Bronchial epithelial cell (primary cell): ENCODE data around the gene CDK14. TPM values are rescaled to one million over a fixed set of nuclear protein-coding genes. Genes with fewer than 3 reads are reported as not detected.

Experiments
- DNase-seq: peaks from one replicate; pipeline ENCODE4 v3.0.0-alpha.2; 2010; ENCODE audit warnings: low read depth
- FAIRE-seq: peaks from 2 replicates; lab custom pipeline; 2011; peaks lifted over from hg19 to GRCh38; lab: Jason Lieb, UNC
- H3K27me3 ChIP-seq: 2 replicates; pipeline ENCODE4 v1.5.1; 2011; ENCODE audit warnings: low read length; ENCODE audit not compliant: control insufficient read depth, insufficient read depth
- H3K36me3 ChIP-seq: 2 replicates; pipeline ENCODE4 v1.5.1; 2011; ENCODE audit warnings: low read length; ENCODE audit not compliant: control insufficient read depth, insufficient read depth
- H3K4me3 ChIP-seq: 2 replicates; pipeline ENCODE4 v1.5.1; 2011; ENCODE audit warnings: mild to moderate bottlenecking, low read depth, low read length, control low read depth
- CTCF ChIP-seq: IDR thresholded peaks from 2 replicates; pipeline ENCODE4 v1.5.1; 2011; ENCODE audit warnings: mild to moderate bottlenecking, moderate library complexity, low read length, control low read depth, inconsistent platforms; ENCODE audit not compliant: insufficient read depth, severe bottlenecking
- total RNA-seq: library from RNA; depleted of rRNA; stranded (reverse); fragments of >200 nt; gene quantifications from 2 replicates; pipeline ENCODE4 v1.2.1, GENCODE V29; 2014

Gene CDK14
- total RNA-seq, 1 donor from 2014 or later = 8.7 TPM

- DNase-seq (no peak), FAIRE-seq (no peak)
- no peaks in the 10 kb centered on the region for H3K27me3 ChIP-seq
- TF ChIP-seq CTCF = no peak
- H3K36me3 ChIP-seq = no peaks in the 10 kb centered on the region
- no peak overlapping the region for H3K4me3 ChIP-seq
Observed at GRCh38 chr7:91157579-91158320, 561.6 kb downstream of the CDK14 start.

GRCh38 chr7:91162436-91162835 lies 566.3 kb downstream of the CDK14 start:
- no peak overlapping the region for H3K4me3 ChIP-seq
- H3K36me3 ChIP-seq = no peaks in the 10 kb centered on the region
- TF ChIP-seq CTCF = no peak
- no peaks in the 10 kb centered on the region for H3K27me3 ChIP-seq
- DNase-seq (no peak), FAIRE-seq (no peak)

GRCh38 chr7:91164506-91164905 lies 568.4 kb downstream of the CDK14 start:
- no peaks in the 10 kb centered on the region for H3K36me3 ChIP-seq
- H3K4me3 ChIP-seq = no peak overlapping the region
- TF ChIP-seq CTCF = no peak
- H3K27me3 ChIP-seq = no peaks in the 10 kb centered on the region
- FAIRE-seq = no peak
- DNase-seq = no peak

GRCh38 chr7:91165006-91165845 lies 569.1 kb downstream of the CDK14 start:
- no peak for TF ChIP-seq CTCF
- no peaks in the 10 kb centered on the region for H3K27me3 ChIP-seq
- H3K36me3 ChIP-seq = no peaks in the 10 kb centered on the region
- no peak overlapping the region for H3K4me3 ChIP-seq
- FAIRE-seq = peak; percentile 77
- peak; percentile 82 for DNase-seq

GRCh38 chr7:91165846-91166230 lies 569.7 kb downstream of the CDK14 start:
- no peak for TF ChIP-seq CTCF
- FAIRE-seq (no peak), DNase-seq (no peak)
- Histone ChIP-seq H3K4me3 (no peak overlapping the region), H3K27me3 (no peaks in the 10 kb centered on the region), H3K36me3 (no peaks in the 10 kb centered on the region)
